OCI-LY1 (cell line): ENCODE results near the gene PREP.

Experiments used
- H2AFZ ChIP-seq: fragments of 200-600 bp; sonication (generic), shearing (Covaris generic); 2 replicates; pipeline ENCODE4 v1.6.0; 2014; ENCODE audit warnings: antibody characterized with exemption, mild to moderate bottlenecking, low read length
- H3F3A ChIP-seq: fragments of 200-600 bp; sonication (generic), shearing (Covaris generic); 2 replicates; pipeline ENCODE4 v1.6.0; 2014; ENCODE audit warnings: mild to moderate bottlenecking, antibody characterized with exemption, low read length, moderate library complexity; ENCODE audit not compliant: insufficient read depth
- H3K27ac ChIP-seq: fragments of 200-600 bp; sonication (generic); 2 replicates; pipeline ENCODE4 v1.5.1; 2014; ENCODE audit warnings: low read length, mixed run types, mild to moderate bottlenecking, low read depth; ENCODE audit not compliant: poor library complexity, severe bottlenecking
- H3K27me3 ChIP-seq: fragments of 200-600 bp; sonication (generic); 2 replicates; pipeline ENCODE4 v1.6.0; 2014; ENCODE audit warnings: antibody characterized with exemption, mild to moderate bottlenecking, low read length, moderate library complexity; ENCODE audit not compliant: insufficient read depth
- H3K36me3 ChIP-seq: fragments of 200-600 bp; sonication (generic); 2 replicates; pipeline ENCODE4 v1.6.1; 2014; ENCODE audit warnings: mild to moderate bottlenecking, antibody characterized with exemption, low read length, moderate library complexity, mixed read lengths; ENCODE audit not compliant: insufficient read depth
- H3K4me1 ChIP-seq: fragments of 200-600 bp; sonication (generic); 2 replicates; pipeline ENCODE4 v1.5.1; 2014; ENCODE audit warnings: mild to moderate bottlenecking, low read length, moderate library complexity; ENCODE audit not compliant: insufficient read depth, severe bottlenecking
- H3K4me2 ChIP-seq: fragments of 200-600 bp; sonication (generic), shearing (Covaris generic); 2 replicates; pipeline ENCODE4 v1.6.1; 2014; ENCODE audit warnings: low read length
- H3K4me3 ChIP-seq: fragments of 200-600 bp; sonication (generic); 2 replicates; pipeline ENCODE4 v1.5.1; 2014; ENCODE audit warnings: low read length, low read depth, mild to moderate bottlenecking, mixed read lengths; ENCODE audit not compliant: poor library complexity, severe bottlenecking
- H3K79me2 ChIP-seq: fragments of 200-600 bp; shearing (Covaris generic); 2 replicates; pipeline ENCODE4 v1.6.1; 2016; ENCODE audit warnings: mixed run types, low read length, mixed read lengths; ENCODE audit not compliant: insufficient read depth
- H3K9ac ChIP-seq: fragments of 200-600 bp; sonication (generic), shearing (Covaris generic); 2 replicates; pipeline ENCODE4 v1.6.1; 2014; ENCODE audit warnings: mild to moderate bottlenecking, low read length, mixed read lengths
- H3K9me2 ChIP-seq: fragments of 200-600 bp; sonication (generic), shearing (Covaris generic); 2 replicates; pipeline ENCODE4 v1.6.1; 2014; ENCODE audit warnings: low read depth, mild to moderate bottlenecking, low read length, mixed read lengths
- H3K9me3 ChIP-seq: fragments of 200-600 bp; shearing (Covaris generic); 2 replicates; pipeline ENCODE4 v1.6.1; 2014; ENCODE audit warnings: low read length, mixed read lengths
- H4K20me1 ChIP-seq: fragments of 200-600 bp; sonication (generic), shearing (Covaris generic); 2 replicates; pipeline ENCODE4 v1.6.0; 2016; ENCODE audit warnings: mild to moderate bottlenecking, low read length; ENCODE audit not compliant: insufficient read depth
- EZH2 ChIP-seq: fragments of 200-600 bp; sonication (generic), shearing (Covaris generic); IDR thresholded peaks from 2 replicates; pipeline ENCODE4 v1.8.0; 2017; ENCODE audit warnings: borderline replicate concordance, mixed run types, mild to moderate bottlenecking, antibody characterized with exemption, low read length, moderate library complexity, mixed read lengths
- TF ChIP-seq, protein P1 (sequence below): fragments of 200-600 bp; sonication (generic), shearing (Covaris generic); IDR thresholded peaks from 2 replicates; pipeline ENCODE4 v1.5.1; 2017; ENCODE audit warnings: mild to moderate bottlenecking, antibody characterized with exemption, low read length, moderate library complexity, mixed read lengths

The PREP gene

DNA sequence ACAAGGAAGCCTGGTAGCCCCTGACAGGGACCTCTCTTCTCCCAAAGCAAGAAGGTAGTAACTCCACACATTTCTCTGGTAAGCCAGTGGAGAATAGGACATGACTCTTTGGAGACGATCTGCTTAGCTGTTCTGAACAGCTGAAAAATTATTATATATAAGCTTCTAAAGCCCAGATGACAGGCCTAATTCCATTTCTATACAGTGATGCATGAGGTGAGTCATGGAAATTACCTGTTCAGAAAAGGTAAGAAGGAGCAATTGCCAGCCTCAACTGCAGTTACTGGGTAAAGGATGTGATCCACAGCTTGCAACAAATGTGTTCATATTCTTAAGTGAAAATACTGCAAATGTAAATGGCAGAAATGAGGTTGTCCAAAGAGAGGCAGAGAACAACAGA is 54.0 kb downstream of the PREP start:
- Histone ChIP-seq H3K9me3 (no peaks in the 10 kb centered on the region), H3K9ac (no peak overlapping the region), H3K4me2 (no peak overlapping the region), H4K20me1 (no peaks in the 10 kb centered on the region), H3K4me1 (no peaks in the 10 kb centered on the region), H3K9me2 (no peaks in the 10 kb centered on the region), H3K27me3 (no peaks in the 10 kb centered on the region), H3K27ac (no peak overlapping the region), H3K36me3 (peaks cover 31% of the 10 kb centered on the region), H3K4me3 (no peak overlapping the region), H3F3A (no peaks in the 10 kb centered on the region), H2AFZ (no peak overlapping the region), H3K79me2 (no peaks in the 10 kb centered on the region)
- TF ChIP-seq EZH2, result no peak
- TF ChIP-seq, protein P1, sequence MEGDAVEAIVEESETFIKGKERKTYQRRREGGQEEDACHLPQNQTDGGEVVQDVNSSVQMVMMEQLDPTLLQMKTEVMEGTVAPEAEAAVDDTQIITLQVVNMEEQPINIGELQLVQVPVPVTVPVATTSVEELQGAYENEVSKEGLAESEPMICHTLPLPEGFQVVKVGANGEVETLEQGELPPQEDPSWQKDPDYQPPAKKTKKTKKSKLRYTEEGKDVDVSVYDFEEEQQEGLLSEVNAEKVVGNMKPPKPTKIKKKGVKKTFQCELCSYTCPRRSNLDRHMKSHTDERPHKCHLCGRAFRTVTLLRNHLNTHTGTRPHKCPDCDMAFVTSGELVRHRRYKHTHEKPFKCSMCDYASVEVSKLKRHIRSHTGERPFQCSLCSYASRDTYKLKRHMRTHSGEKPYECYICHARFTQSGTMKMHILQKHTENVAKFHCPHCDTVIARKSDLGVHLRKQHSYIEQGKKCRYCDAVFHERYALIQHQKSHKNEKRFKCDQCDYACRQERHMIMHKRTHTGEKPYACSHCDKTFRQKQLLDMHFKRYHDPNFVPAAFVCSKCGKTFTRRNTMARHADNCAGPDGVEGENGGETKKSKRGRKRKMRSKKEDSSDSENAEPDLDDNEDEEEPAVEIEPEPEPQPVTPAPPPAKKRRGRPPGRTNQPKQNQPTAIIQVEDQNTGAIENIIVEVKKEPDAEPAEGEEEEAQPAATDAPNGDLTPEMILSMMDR, result no peak

DNA sequence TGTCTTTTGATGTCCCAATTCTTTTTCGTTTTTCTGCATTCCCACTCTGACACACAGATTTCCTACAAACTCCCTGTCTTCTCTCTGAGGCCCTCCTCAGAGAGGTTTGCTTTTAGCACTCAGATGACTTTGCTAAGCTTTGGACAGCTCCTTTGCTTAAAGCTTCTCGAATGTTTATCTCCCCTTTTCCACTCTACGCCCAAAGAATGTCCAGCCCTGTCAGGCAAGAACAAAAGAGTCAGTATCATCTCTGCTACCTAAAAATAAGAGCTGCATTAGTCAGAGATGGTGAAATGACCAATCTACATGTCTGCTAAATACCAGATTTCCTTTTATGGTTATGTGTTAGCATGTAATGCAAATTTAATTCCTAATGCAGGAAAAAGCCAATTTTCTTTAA is 56.8 kb downstream of the PREP start:
- H4K20me1 ChIP-seq, result no peaks in the 10 kb centered on the region
- no peak overlapping the region for H3K27ac ChIP-seq
- H2AFZ ChIP-seq, result no peak overlapping the region
- no peak overlapping the region for H3K4me3 ChIP-seq
- no peaks in the 10 kb centered on the region for H3K4me1 ChIP-seq
- TF ChIP-seq, protein P1, result no peak
- no peak for TF ChIP-seq EZH2
- no peaks in the 10 kb centered on the region for H3F3A ChIP-seq
- H3K4me2 ChIP-seq, result no peak overlapping the region
- no peaks in the 10 kb centered on the region for H3K9me3 ChIP-seq
- no peaks in the 10 kb centered on the region for H3K79me2 ChIP-seq
- H3K9me2 ChIP-seq, result no peaks in the 10 kb centered on the region
- H3K9ac ChIP-seq, result no peak overlapping the region
- peaks cover 15% of the 10 kb centered on the region; the same call in 1 of the 2 replicates for H3K36me3 ChIP-seq
- no peaks in the 10 kb centered on the region for H3K27me3 ChIP-seq

DNA sequence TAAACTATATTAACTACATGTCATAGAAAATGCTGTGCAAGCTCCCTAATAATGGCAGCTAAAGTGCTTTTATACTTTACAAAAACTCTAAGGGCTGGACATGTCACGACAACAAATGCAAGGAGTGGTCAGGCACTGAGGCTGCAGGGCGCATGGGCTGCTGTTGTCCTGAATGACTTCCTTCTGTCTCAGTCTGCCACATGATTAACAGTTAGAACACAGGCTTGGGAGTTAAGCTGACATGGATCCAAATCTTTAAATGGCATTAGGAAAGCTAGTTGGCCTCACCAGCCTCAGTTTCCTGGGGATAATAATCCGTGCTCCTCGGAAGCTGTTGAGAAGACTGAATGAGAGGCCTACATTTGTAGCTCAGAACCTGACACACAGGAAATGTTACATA is 57.4 kb downstream of the PREP start:
- Histone ChIP-seq H3K27me3 (no peaks in the 10 kb centered on the region), H3K9ac (no peak overlapping the region), H3K4me2 (no peak overlapping the region), H3K4me3 (no peak overlapping the region), H3K4me1 (no peaks in the 10 kb centered on the region), H2AFZ (no peak overlapping the region), H3F3A (no peaks in the 10 kb centered on the region), H3K36me3 (peaks cover 11% of the 10 kb centered on the region; the same call in 1 of the 2 replicates), H3K9me3 (no peaks in the 10 kb centered on the region), H3K9me2 (no peaks in the 10 kb centered on the region), H4K20me1 (no peaks in the 10 kb centered on the region), H3K79me2 (no peaks in the 10 kb centered on the region), H3K27ac (no peak overlapping the region)
- no peak for TF ChIP-seq EZH2
- TF ChIP-seq, protein P1, result no peak
